HL-60 (cell line): ENCODE data around the gene PLCB1.
"Not testable (repeated sequence)": the region's sequence is repeated elsewhere in the genome, so short reads cannot be mapped to it uniquely, and the experiment has no call there.

ENCODE experiments used
- DNase-seq, 2 experiments: peaks; one replicate each; pipeline ENCODE4 v3.0.0-alpha.2; 2010 to 2020; ENCODE audit warnings: low read depth in 1 of 2, low spot score in 1 of 2
- H3K27ac ChIP-seq: fragments of 250-450 bp; sonication (Bioruptor Pico); replicated peaks from 2 replicates; pipeline ENCODE4 v1.5.1; 2020; ENCODE audit warnings: mild to moderate bottlenecking, moderate library complexity
- H3K27me3 ChIP-seq: fragments of 250-450 bp; sonication (Bioruptor Pico); 2 replicates; pipeline ENCODE4 v1.5.1; 2021; ENCODE audit warnings: mild to moderate bottlenecking, moderate library complexity; ENCODE audit not compliant: insufficient read depth, poor library complexity, severe bottlenecking
- H3K4me3 ChIP-seq: replicated peaks from 2 replicates; pipeline ENCODE4 v1.5.1; 2011; ENCODE audit warnings: mild to moderate bottlenecking, control low read depth, low read length; ENCODE audit not compliant: insufficient read depth
- GABPA ChIP-seq: IDR thresholded peaks from 2 replicates; pipeline ENCODE4 v1.6.1; 2012; ENCODE audit warnings: low read depth
- POLR2AphosphoS5 ChIP-seq: IDR thresholded peaks from 2 replicates; pipeline ENCODE4 v1.6.1; 2012; ENCODE audit warnings: low read depth
- SPI1 ChIP-seq: IDR thresholded peaks from 2 replicates; pipeline ENCODE4 v1.6.1; 2012; ENCODE audit warnings: low read depth, mild to moderate bottlenecking, borderline replicate concordance
- TF ChIP-seq, protein P1 (sequence below): IDR thresholded peaks from one replicate; pipeline ENCODE4 v1.5.1; 2011; ENCODE audit warnings: low read length, control low read depth, inconsistent platforms; ENCODE audit not compliant: insufficient read depth
- TF ChIP-seq, protein P2 (sequence below): IDR thresholded peaks from 2 replicates; pipeline ENCODE4 v1.6.1; 2012; ENCODE audit warnings: low read depth; ENCODE audit not compliant: insufficient replicate concordance

Gene PLCB1

DNA sequence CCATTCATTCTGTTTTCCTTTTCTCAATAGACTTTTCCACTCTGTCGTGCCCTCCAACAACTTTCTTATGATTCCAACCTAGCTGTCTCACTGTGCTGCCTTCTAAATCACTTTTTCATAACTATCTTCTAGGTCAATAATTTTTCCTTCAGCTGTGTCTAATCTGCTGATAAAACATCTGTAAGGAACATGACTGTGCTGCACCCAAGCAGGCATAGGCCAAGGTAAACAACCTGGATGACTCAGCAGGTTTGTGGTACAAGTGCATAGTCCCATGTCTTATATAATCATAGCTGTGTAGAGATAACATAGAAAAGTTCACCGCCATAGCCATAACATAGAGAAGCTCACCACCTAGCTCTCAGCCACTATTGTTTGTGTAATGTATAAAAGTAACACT lies 332.3 kb downstream of the PLCB1 start:
- no peak for TF ChIP-seq POLR2AphosphoS5
- no peak for TF ChIP-seq GABPA
- TF ChIP-seq, protein P1, sequence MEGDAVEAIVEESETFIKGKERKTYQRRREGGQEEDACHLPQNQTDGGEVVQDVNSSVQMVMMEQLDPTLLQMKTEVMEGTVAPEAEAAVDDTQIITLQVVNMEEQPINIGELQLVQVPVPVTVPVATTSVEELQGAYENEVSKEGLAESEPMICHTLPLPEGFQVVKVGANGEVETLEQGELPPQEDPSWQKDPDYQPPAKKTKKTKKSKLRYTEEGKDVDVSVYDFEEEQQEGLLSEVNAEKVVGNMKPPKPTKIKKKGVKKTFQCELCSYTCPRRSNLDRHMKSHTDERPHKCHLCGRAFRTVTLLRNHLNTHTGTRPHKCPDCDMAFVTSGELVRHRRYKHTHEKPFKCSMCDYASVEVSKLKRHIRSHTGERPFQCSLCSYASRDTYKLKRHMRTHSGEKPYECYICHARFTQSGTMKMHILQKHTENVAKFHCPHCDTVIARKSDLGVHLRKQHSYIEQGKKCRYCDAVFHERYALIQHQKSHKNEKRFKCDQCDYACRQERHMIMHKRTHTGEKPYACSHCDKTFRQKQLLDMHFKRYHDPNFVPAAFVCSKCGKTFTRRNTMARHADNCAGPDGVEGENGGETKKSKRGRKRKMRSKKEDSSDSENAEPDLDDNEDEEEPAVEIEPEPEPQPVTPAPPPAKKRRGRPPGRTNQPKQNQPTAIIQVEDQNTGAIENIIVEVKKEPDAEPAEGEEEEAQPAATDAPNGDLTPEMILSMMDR = no peak
- TF ChIP-seq SPI1 = no peak
- TF ChIP-seq, protein P2, sequence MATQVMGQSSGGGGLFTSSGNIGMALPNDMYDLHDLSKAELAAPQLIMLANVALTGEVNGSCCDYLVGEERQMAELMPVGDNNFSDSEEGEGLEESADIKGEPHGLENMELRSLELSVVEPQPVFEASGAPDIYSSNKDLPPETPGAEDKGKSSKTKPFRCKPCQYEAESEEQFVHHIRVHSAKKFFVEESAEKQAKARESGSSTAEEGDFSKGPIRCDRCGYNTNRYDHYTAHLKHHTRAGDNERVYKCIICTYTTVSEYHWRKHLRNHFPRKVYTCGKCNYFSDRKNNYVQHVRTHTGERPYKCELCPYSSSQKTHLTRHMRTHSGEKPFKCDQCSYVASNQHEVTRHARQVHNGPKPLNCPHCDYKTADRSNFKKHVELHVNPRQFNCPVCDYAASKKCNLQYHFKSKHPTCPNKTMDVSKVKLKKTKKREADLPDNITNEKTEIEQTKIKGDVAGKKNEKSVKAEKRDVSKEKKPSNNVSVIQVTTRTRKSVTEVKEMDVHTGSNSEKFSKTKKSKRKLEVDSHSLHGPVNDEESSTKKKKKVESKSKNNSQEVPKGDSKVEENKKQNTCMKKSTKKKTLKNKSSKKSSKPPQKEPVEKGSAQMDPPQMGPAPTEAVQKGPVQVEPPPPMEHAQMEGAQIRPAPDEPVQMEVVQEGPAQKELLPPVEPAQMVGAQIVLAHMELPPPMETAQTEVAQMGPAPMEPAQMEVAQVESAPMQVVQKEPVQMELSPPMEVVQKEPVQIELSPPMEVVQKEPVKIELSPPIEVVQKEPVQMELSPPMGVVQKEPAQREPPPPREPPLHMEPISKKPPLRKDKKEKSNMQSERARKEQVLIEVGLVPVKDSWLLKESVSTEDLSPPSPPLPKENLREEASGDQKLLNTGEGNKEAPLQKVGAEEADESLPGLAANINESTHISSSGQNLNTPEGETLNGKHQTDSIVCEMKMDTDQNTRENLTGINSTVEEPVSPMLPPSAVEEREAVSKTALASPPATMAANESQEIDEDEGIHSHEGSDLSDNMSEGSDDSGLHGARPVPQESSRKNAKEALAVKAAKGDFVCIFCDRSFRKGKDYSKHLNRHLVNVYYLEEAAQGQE = no peak

DNA sequence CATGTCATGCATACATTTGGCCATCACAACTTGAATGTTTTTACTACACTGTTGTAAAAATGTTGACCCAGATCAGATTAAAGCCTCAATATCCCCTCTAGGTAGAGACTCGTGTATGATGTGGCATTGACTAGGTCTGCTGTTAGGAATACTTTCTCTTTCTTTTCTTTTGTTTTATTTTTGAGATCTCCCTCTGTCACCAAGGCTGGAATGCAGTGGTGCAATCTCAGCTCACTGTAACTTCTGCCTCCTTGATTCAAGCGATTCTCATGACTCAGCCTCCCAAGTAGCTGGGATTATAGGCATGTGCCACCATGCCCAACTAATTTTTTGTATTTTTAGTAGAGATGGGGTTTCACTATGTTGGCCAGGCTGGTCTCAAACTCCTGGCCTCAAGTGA lies 334.7 kb downstream of the PLCB1 start:
- not testable (repeated sequence) for H3K27ac ChIP-seq, H3K27me3 ChIP-seq, DNase-seq, H3K4me3 ChIP-seq

More for the DNA sequence above, 332.3 kb downstream of the PLCB1 start:
- DNase-seq = no peak
- Histone ChIP-seq H3K27ac (no peak overlapping the region), H3K27me3 (no peaks in the 10 kb centered on the region), H3K4me3 (no peak overlapping the region)

DNA sequence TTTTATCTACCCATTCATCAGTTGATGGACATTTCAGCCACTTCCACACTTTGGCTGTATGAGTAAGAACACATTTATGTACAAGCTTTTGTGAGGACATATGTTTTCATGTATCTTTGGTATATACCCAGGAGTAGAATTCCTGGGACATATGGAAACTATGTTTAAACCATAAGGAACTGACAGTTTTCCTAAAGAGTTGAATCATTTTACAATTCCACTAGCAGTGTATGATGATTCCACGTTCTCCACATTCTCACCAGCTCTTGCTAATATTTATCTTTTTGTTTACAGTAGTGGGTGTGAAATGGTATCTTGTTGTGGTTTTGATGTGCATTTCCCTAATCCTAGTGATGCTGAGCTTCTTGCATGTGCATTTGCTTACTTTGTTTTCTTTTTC lies 338.1 kb downstream of the PLCB1 start:
- Histone ChIP-seq H3K4me3 (no peak overlapping the region), H3K27ac (no peak overlapping the region), H3K27me3 (no peaks in the 10 kb centered on the region)
- TF ChIP-seq, protein P2 = no peak
- TF ChIP-seq GABPA (no peak), SPI1 (no peak), POLR2AphosphoS5 (no peak)
- TF ChIP-seq, protein P1 = no peak
- no peak for DNase-seq

DNA sequence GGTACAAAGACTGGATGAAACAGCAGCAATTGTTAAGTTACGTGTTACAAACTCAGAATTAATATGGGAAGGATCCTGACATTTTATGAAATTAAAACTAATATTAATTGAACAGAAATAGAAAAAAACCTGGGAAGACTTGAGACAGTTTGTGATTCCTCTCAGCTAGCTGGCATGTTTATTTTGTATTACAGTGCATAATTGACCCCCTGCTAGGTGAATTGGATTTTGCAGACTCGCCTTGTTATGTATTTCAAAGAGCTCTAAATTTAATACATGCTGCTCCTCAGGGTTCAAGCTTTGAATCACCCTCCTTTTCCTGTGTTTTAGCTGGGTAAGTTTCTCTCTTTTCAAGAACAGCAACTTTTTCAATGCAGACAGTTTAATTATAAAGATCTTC lies 339.4 kb downstream of the PLCB1 start:
- Histone ChIP-seq H3K27ac (no peak overlapping the region), H3K27me3 (no peaks in the 10 kb centered on the region), H3K4me3 (no peak overlapping the region)
- TF ChIP-seq GABPA = no peak
- TF ChIP-seq, protein P2 = no peak
- TF ChIP-seq POLR2AphosphoS5 = no peak
- TF ChIP-seq SPI1 = no peak
- TF ChIP-seq, protein P1 = no peak
- no peak for DNase-seq
